Fibroblast of the aortic adventitia (primary cell): ENCODE measurements around the gene CREBRF. TPM values are rescaled to one million over a fixed set of nuclear protein-coding genes. Genes with fewer than 3 reads are reported as not detected.
"Not testable (repeated sequence)": the region's sequence is repeated elsewhere in the genome, so short reads cannot be mapped to it uniquely, and the experiment has no call there.

Source experiments
- DNase-seq: peaks from one replicate; pipeline ENCODE4 v3.0.0-alpha.2; 2010; ENCODE audit warnings: low read depth
- H3K4me3 ChIP-seq: 2 replicates; pipeline ENCODE4 v1.5.1; 2011; ENCODE audit warnings: low read depth, mild to moderate bottlenecking, control low read depth, low read length, moderate library complexity
- CTCF ChIP-seq: IDR thresholded peaks from 2 replicates; pipeline ENCODE4 v1.5.1; 2011; ENCODE audit warnings: mild to moderate bottlenecking, low read length, control low read depth, inconsistent platforms; ENCODE audit not compliant: insufficient read depth
- total RNA-seq: library from RNA; depleted of rRNA; stranded (reverse); fragments of >200 nt; gene quantifications from 2 replicates; pipeline ENCODE4 v1.2.3, GENCODE V29; 2012; ENCODE audit warnings: low replicate concordance

Gene CREBRF
- total RNA-seq, 1 donor: 29.7 TPM

DNA sequence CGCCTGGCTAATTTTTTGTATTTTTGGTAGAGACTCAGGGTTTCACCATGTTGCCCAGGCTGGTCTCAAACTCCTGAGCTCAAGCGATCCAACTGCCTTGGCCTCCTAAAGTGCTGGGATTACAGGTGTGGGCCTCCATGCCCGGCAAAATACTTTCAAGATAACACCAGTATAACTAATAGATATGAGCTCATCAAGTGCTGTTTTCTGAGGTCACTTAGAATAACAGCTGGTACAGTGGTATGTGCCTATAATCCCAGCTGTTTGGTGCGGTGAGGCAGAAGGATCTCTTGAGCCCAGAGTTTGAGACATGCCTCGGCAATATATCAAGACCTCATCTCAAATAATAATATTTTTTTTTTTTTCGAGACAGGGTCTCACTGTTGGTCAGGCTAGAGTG is 30.5 kb upstream of the CREBRF start:
- no peak overlapping the region for H3K4me3 ChIP-seq
- DNase-seq: no peak
- no peak for TF ChIP-seq CTCF

GRCh38 chr5:173027905-173028304 is 28.2 kb upstream of the CREBRF start:
- no peak overlapping the region for H3K4me3 ChIP-seq
- DNase-seq: no peak
- no peak for TF ChIP-seq CTCF

- no peak for DNase-seq
- no peak for TF ChIP-seq CTCF
- H3K4me3 ChIP-seq: no peak overlapping the region
Observed at GRCh38 chr5:173028811-173029327, 27.3 kb upstream of the CREBRF start.

DNA sequence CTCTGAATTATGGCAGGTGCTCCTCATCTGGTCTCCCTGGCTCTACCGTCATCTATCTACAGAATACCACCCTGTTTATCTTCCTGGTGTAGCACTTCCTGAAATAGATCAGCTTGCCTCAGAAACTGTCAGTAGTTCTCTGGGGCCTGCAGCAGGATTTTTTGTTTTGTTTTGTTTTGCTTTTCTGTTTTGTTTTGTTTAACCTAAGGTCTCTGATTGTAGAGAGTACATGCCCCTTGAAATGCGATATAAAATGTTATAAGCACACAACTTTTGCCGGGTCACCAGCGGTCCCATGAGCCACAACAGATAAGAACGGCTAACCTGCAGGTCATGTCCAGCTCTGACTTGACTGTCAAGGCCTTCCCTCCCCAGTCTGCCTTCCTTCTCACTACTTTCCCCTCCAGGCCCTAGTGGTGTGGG is 26.6 kb upstream of the CREBRF start:
- no peak for DNase-seq
- no peak overlapping the region for H3K4me3 ChIP-seq
- TF ChIP-seq CTCF: no peak

DNA sequence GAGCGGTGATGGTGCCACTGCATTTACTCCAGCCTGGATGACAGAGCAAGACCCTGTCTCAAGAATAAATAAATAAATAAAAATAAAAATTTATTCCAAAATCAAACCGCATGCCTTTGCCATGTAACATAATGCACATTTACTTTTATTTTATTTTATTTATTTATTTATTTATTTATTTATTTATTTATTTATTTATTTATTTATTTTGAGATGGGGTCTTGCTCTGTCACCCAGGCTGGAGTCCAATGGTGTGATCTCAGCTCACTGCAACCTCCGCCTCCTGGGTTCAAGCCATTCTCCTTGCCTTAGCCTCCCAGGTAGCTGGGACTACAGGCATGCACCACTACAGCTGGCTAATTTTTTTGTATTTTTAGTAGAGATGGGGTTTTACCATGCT is 24.1 kb upstream of the CREBRF start:
- H3K4me3 ChIP-seq, DNase-seq: not testable (repeated sequence)

DNA sequence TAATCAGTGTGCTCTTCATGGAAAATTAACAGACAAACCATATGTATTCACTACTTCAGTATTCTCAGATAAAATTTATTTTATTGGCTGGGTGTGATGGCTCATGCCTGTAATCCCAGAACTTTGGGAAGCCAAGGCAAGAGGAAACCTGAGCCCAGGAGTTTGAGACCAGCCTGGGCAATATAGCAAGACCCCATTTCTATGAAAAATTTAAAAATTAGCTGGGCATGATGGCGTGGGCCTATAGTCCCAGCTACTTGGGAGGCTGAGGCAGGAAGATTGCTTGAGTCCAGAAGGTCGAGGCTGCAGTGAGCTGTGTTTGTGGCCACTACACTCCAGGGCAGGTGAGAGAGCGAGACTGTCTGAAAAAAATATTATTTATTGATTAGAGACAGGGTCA is 23.4 kb upstream of the CREBRF start:
- TF ChIP-seq CTCF: no peak
- no peak for DNase-seq
- no peak overlapping the region for H3K4me3 ChIP-seq

DNA sequence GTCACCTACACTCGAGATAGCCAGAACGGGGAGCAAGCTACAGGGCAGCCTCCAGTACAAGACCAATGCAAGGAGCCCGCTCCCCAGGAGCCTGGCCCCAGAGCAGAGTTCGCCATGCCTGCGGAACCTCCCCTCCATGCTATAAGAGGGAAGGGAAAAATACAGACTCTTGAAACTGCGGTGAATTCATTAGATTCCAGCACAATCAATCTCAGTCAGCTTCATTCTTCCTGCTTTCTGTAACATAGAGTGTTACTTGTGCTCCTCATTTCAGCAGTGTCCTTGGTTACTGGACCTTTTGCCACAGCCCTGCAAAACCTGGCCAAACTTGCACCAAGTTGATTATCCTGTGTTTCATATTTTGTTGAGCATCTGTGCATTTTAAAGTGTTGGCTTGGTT is 22.2 kb upstream of the CREBRF start:
- TF ChIP-seq CTCF: no peak
- H3K4me3 ChIP-seq: no peak overlapping the region
- DNase-seq: no peak
